GM23338 (cell line): Measurements from ENCODE around the gene SYNPR. TPM values are rescaled to one million over a fixed set of nuclear protein-coding genes. Genes with fewer than 3 reads are reported as not detected.

ENCODE experiments used
- ATAC-seq: fragments of 200-7000 bp; cut with Tn5 transposase; 3 replicates; pipeline ENCODE4 v1.9.1; 2020
- DNase-seq: peaks from one replicate; pipeline ENCODE4 v3.0.0-alpha.2; 2015; ENCODE audit warnings: low spot score
- H2AFZ ChIP-seq: fragments of 200-600 bp; sonication (generic); 2 replicates; pipeline ENCODE4 v1.8.0; 2016; ENCODE audit warnings: antibody characterized with exemption, mild to moderate bottlenecking, moderate library complexity
- H3F3A ChIP-seq: fragments of 200-600 bp; sonication (generic); replicated peaks from 2 replicates; pipeline ENCODE4 v1.8.0; 2017; ENCODE audit warnings: antibody characterized with exemption, mixed run types, low read depth
- H3K27ac ChIP-seq: fragments of 200-600 bp; sonication (generic); 2 replicates; pipeline ENCODE4 v1.6.1; 2016; ENCODE audit warnings: low read depth
- H3K27me3 ChIP-seq: fragments of 200-600 bp; sonication (generic); 2 replicates; pipeline ENCODE4 v1.8.0; 2016; ENCODE audit warnings: mild to moderate bottlenecking, mixed run types, moderate library complexity; ENCODE audit not compliant: insufficient read depth
- H3K36me3 ChIP-seq: fragments of 200-600 bp; sonication (generic); 2 replicates; pipeline ENCODE4 v1.8.0; 2016; ENCODE audit warnings: mild to moderate bottlenecking; ENCODE audit not compliant: insufficient read depth
- H3K4me1 ChIP-seq: fragments of 200-600 bp; sonication (generic); 2 replicates; pipeline ENCODE4 v1.8.0; 2016; ENCODE audit warnings: mild to moderate bottlenecking, moderate library complexity; ENCODE audit not compliant: insufficient read depth
- H3K4me2 ChIP-seq: fragments of 200-600 bp; sonication (generic); 2 replicates; pipeline ENCODE4 v1.7.1; 2017; ENCODE audit warnings: mixed run types
- H3K4me3 ChIP-seq: fragments of 200-600 bp; sonication (generic); 2 replicates; pipeline ENCODE4 v1.6.1; 2016; ENCODE audit warnings: mixed run types
- H3K79me2 ChIP-seq: fragments of 200-600 bp; sonication (generic); replicated peaks from 2 replicates; pipeline ENCODE4 v1.8.0; 2017; ENCODE audit warnings: mild to moderate bottlenecking; ENCODE audit not compliant: insufficient read depth
- H3K9me2 ChIP-seq: fragments of 200-600 bp; sonication (generic); 2 replicates; pipeline ENCODE4 v1.8.0; 2017; ENCODE audit not compliant: insufficient read depth
- H4K20me1 ChIP-seq: fragments of 200-600 bp; sonication (generic); replicated peaks from 2 replicates; pipeline ENCODE4 v1.8.0; 2017; ENCODE audit warnings: mild to moderate bottlenecking; ENCODE audit not compliant: insufficient read depth
- H3K27ac Mint-ChIP-seq: 2 replicates; pipeline ENCODE4 v1.8.0; 2020; ENCODE audit warnings: inconsistent platforms, mild to moderate bottlenecking, moderate library complexity, mixed read lengths
- H3K27me3 Mint-ChIP-seq: 3 replicates; pipeline ENCODE4 v1.8.0; 2022; ENCODE audit warnings: low read depth, mild to moderate bottlenecking, moderate library complexity, mixed read lengths, inconsistent platforms; ENCODE audit not compliant: insufficient read depth, poor library complexity
- H3K36me3 Mint-ChIP-seq: 3 replicates; pipeline ENCODE4 v1.8.0; 2021; ENCODE audit warnings: low read depth, mild to moderate bottlenecking, inconsistent platforms, moderate library complexity, mixed read lengths
- H3K4me1 Mint-ChIP-seq: 3 replicates; pipeline ENCODE4 v1.8.0; 2020; ENCODE audit warnings: mild to moderate bottlenecking, inconsistent platforms, mixed read lengths
- H3K4me3 Mint-ChIP-seq: 3 replicates; pipeline ENCODE4 v1.8.0; 2021; ENCODE audit warnings: moderate library complexity, mild to moderate bottlenecking, inconsistent platforms, mixed read lengths
- H3K9me3 Mint-ChIP-seq: 3 replicates; pipeline ENCODE4 v1.8.0; 2020; ENCODE audit warnings: moderate library complexity, mild to moderate bottlenecking, inconsistent platforms, mixed read lengths
- CREB1 ChIP-seq: fragments of 250-450 bp; sonication (Bioruptor Pico); IDR thresholded peaks from 2 replicates; pipeline ENCODE4 v1.5.0; 2020; ENCODE audit warnings: low read depth, mild to moderate bottlenecking, moderate library complexity
- CTCF ChIP-seq, 2 experiments: fragments of 200-600 bp in 1 of 2; sonication (generic) in 1 of 2; conservative IDR thresholded peaks; 2 replicates each; pipeline versions ENCODE4 v1.5.1 to v1.6.1; 2016 to 2017; ENCODE audit warnings: antibody characterized with exemption in 2 of 2, low read depth in 2 of 2, mild to moderate bottlenecking in 2 of 2, moderate library complexity in 1 of 2
- ETS1 ChIP-seq: IDR thresholded peaks from 2 replicates; pipeline ENCODE4 v1.6.1; 2016; ENCODE audit warnings: antibody characterized with exemption
- EZH2 ChIP-seq: fragments of 200-600 bp; sonication (generic); IDR thresholded peaks from one replicate; pipeline ENCODE4 v1.8.0; 2017; ENCODE audit warnings: antibody characterized with exemption, mild to moderate bottlenecking, low read depth; ENCODE audit not compliant: unreplicated experiment
- EZH2phosphoT487 ChIP-seq: fragments of 200-600 bp; sonication (generic); IDR thresholded peaks from one replicate; pipeline ENCODE4 v1.8.1; 2018; ENCODE audit warnings: antibody characterized with exemption; ENCODE audit not compliant: unreplicated experiment
- JUNB ChIP-seq: IDR thresholded peaks from one replicate; pipeline ENCODE4 v1.6.1; 2016; ENCODE audit warnings: antibody characterized with exemption; ENCODE audit not compliant: unreplicated experiment
- NANOG ChIP-seq: IDR thresholded peaks from 2 replicates; pipeline ENCODE4 v1.6.1; 2016; ENCODE audit warnings: antibody characterized with exemption, borderline replicate concordance
- POLR2AphosphoS5 ChIP-seq: IDR thresholded peaks from 2 replicates; pipeline ENCODE4 v1.6.1; 2016; ENCODE audit warnings: antibody characterized with exemption, low read depth
- REST ChIP-seq: IDR thresholded peaks from one replicate; pipeline ENCODE4 v1.6.1; 2018; ENCODE audit warnings: antibody characterized with exemption; ENCODE audit not compliant: unreplicated experiment
- STAT1 ChIP-seq: IDR thresholded peaks from one replicate; pipeline ENCODE4 v1.6.1; 2016; ENCODE audit warnings: antibody characterized with exemption; ENCODE audit not compliant: unreplicated experiment
- ZNF114 ChIP-seq: fragments of 250-450 bp; sonication (Bioruptor Pico); IDR thresholded peaks from 2 replicates; pipeline ENCODE4 v1.5.0; 2020; ENCODE audit warnings: mild to moderate bottlenecking, moderate library complexity
- ZNF331 ChIP-seq: fragments of 250-450 bp; sonication (Bioruptor Pico); IDR thresholded peaks from 2 replicates; pipeline ENCODE4 v1.5.0; 2020; ENCODE audit warnings: low read depth, mild to moderate bottlenecking, moderate library complexity
- ZNF462 ChIP-seq: fragments of 250-450 bp; sonication (Bioruptor Pico); IDR thresholded peaks from 2 replicates; pipeline ENCODE4 v1.5.0; 2020; ENCODE audit warnings: mild to moderate bottlenecking, moderate library complexity
- polyA plus RNA-seq: library from polyadenylated mRNA; unstranded; fragments of >200 nt; fragmentation: Nextera tagmentation; extraction: Ambion mirVana; gene quantifications from 2 replicates; pipeline ENCODE4 v1.2.1, GENCODE V29; 2016
- total RNA-seq: library from RNA; depleted of rRNA; stranded (reverse); fragments of >200 nt; shearing (Covaris generic); gene quantifications from 2 replicates; pipeline ENCODE4 v1.2.3, GENCODE V29; 2014

SYNPR gene
- total and polyA plus RNA-seq, 2 experiments from 2014 or later: 0.38 to 0.55 TPM

GRCh38 chr3:63624941-63625560 lies 346.9 kb downstream of the SYNPR start:
- no peak overlapping the region for H2AFZ ChIP-seq
- H3F3A ChIP-seq: no peaks in the 10 kb centered on the region
- H3K4me2 ChIP-seq: no peak overlapping the region
- H3K79me2 ChIP-seq: no peaks in the 10 kb centered on the region
- peaks cover 23% of the 10 kb centered on the region for H3K4me1 ChIP-seq
- no peaks in the 10 kb centered on the region; the same call in 1 of the 2 replicates for H3K9me2 ChIP-seq
- ATAC-seq (peak; percentile 45; the same call in 2 of the 3 replicates), DNase-seq (no peak)
- TF ChIP-seq EZH2phosphoT487 (no peak), ZNF462 (CRISPR knock-in tag) (no peak), ZNF331 (CRISPR knock-in tag) (no peak), JUNB (no peak), CTCF (conservative IDR thresholded peaks at IDR 0.05; ENCODE audit: low read depth in 2 of 2) (no peak), ETS1 (no peak), ZNF114 (CRISPR knock-in tag) (no peak), NANOG (no peak), REST (no peak), CREB1 (no peak), EZH2 (no peak), STAT1 (no peak), POLR2AphosphoS5 (no peak)
- Mint-ChIP-seq H3K4me1 (peaks cover 23% of the 10 kb centered on the region), H3K9me3 (no peaks in the 10 kb centered on the region), H3K27ac (no peak overlapping the region), H3K27me3 (no peaks in the 10 kb centered on the region), H3K36me3 (no peaks in the 10 kb centered on the region), H3K4me3 (no peak overlapping the region)
- H4K20me1 ChIP-seq: no peaks in the 10 kb centered on the region
- H3K27me3 ChIP-seq: no peaks in the 10 kb centered on the region
- no peak overlapping the region for H3K27ac ChIP-seq
- H3K4me3 ChIP-seq: no peak overlapping the region
- no peaks in the 10 kb centered on the region for H3K36me3 ChIP-seq
